Tibial artery (tissue), 4 donors: ENCODE measurements around the gene FBXW11.

Experiments used
- DNase-seq, 2 donors: peaks; one replicate each; pipeline ENCODE4 v3.0.0-alpha.2; 2019
- H3K27ac ChIP-seq, 2 donors: fragments of 200-600 bp; sonication (generic) in 1 of 2; 1 replicate in 1 of 2; 2 replicates in 1 of 2; pipeline ENCODE4 v1.5.1; 2018 to 2019; ENCODE audit warnings: mild to moderate bottlenecking in 1 of 2
- H3K27me3 ChIP-seq, 2 donors: fragments of 200-600 bp; sonication (generic) in 1 of 2; one replicate each; pipeline versions ENCODE4 v1.5.1 to v1.6.0; 2016 to 2019
- H3K36me3 ChIP-seq, 3 donors: fragments of 200-600 bp; sonication (generic) in 2 of 3; one replicate each; pipeline ENCODE4 v1.5.1; 2016 to 2019; ENCODE audit warnings: mild to moderate bottlenecking in 2 of 3
- H3K4me1 ChIP-seq, 4 donors: fragments of 200-600 bp; sonication (generic) in 2 of 4; 1 replicate in 3 of 4; 2 replicates in 1 of 4; pipeline ENCODE4 v1.5.1; 2016 to 2019
- H3K4me3 ChIP-seq, 2 donors: fragments of 200-600 bp; sonication (generic) in 1 of 2; 1 replicate in 1 of 2; 2 replicates in 1 of 2; pipeline ENCODE4 v1.5.1; 2018 to 2019; ENCODE audit warnings: mild to moderate bottlenecking in 2 of 2
- H3K9me3 ChIP-seq, 3 donors: fragments of 200-600 bp; sonication (generic) in 1 of 3; one replicate each; pipeline ENCODE4 v1.5.1; 2016 to 2019
- CTCF ChIP-seq, 2 experiments: fragments of 200-600 bp in 1 of 2; fragments of 450-650 bp in 1 of 2; IDR thresholded peaks; one replicate each; pipeline ENCODE4 v1.5.1; 2017 to 2019; ENCODE audit warnings: antibody characterized with exemption in 2 of 2, mild to moderate bottlenecking in 1 of 2, moderate library complexity in 1 of 2
- intact Hi-C: fragments of 100-400 bp; cut with DNase I; formaldehyde crosslinking; loops from one replicate; pipeline ENCODE4 v1.15.0; 2023; ENCODE audit warnings: low total_unique reads

Gene FBXW11

GRCh38 chr5:172015346-172015745 is 8.9 kb upstream of the FBXW11 start:
- intact Hi-C loops: no loop called here
- H3K27me3 ChIP-seq: no peaks in the 10 kb centered on the region
- no peaks in the 10 kb centered on the region for H3K4me1 ChIP-seq
- DNase-seq: no peak
- TF ChIP-seq CTCF (IDR thresholded peaks at IDR 0.05): no peak
- H3K36me3 ChIP-seq: no peaks in the 10 kb centered on the region
- no peaks in the 10 kb centered on the region for H3K9me3 ChIP-seq
- no peak overlapping the region for H3K4me3 ChIP-seq
- H3K27ac ChIP-seq: no peak overlapping the region

GRCh38 chr5:172010278-172010677 is 3.8 kb upstream of the FBXW11 start:
- Histone ChIP-seq H3K36me3 (no peaks in the 10 kb centered on the region), H3K4me1 (peaks cover 0 to 10% (median 7%) of the 10 kb centered on the region in 4 donors), H3K27me3 (no peaks in the 10 kb centered on the region), H3K4me3 (no peak overlapping the region), H3K27ac (no peak overlapping the region), H3K9me3 (no peaks in the 10 kb centered on the region)
- intact Hi-C loops: no loop called here
- no peak for TF ChIP-seq CTCF (IDR thresholded peaks at IDR 0.05)
- no peak for DNase-seq

- Histone ChIP-seq H3K9me3 (no peaks in the 10 kb centered on the region), H3K36me3 (no peaks in the 10 kb centered on the region), H3K4me3 (no peak overlapping the region), H3K4me1 (peaks cover 0 to 16% (median 13%) of the 10 kb centered on the region in 4 donors), H3K27me3 (no peaks in the 10 kb centered on the region), H3K27ac (no peak overlapping the region)
- intact Hi-C loops: loop anchor here (10.0 kb wide), 1 partner anchor 275 kb away; the partner anchor contains the start of gene UBTD2
- TF ChIP-seq CTCF (IDR thresholded peaks at IDR 0.05): no peak
- no peak for DNase-seq
These were observed 3.3 kb upstream of the FBXW11 start for GRCh38 chr5:172009536-172010270.

GRCh38 chr5:172008689-172009141 is 2.3 kb upstream of the FBXW11 start:
- Histone ChIP-seq H3K36me3 (no peaks in the 10 kb centered on the region), H3K9me3 (no peaks in the 10 kb centered on the region), H3K27me3 (no peaks in the 10 kb centered on the region), H3K4me3 (no peak overlapping the region), H3K27ac (no peak overlapping the region), H3K4me1 (peaks cover 0 to 26% (median 22%) of the 10 kb centered on the region in 4 donors)
- intact Hi-C loops: loop anchor here (10.0 kb wide), 1 partner anchor 276 kb away; the partner anchor contains the start of gene UBTD2
- no peak for DNase-seq
- TF ChIP-seq CTCF (IDR thresholded peaks at IDR 0.05): no peak

GRCh38 chr5:172008111-172008455 is 1.6 kb upstream of the FBXW11 start:
- H3K36me3 ChIP-seq: no peaks in the 10 kb centered on the region
- no peaks in the 10 kb centered on the region for H3K9me3 ChIP-seq
- H3K4me1 ChIP-seq: peaks cover 0 to 32% (median 27%) of the 10 kb centered on the region in 4 donors
- no peak overlapping the region for H3K4me3 ChIP-seq
- no peak overlapping the region for H3K27ac ChIP-seq
- no peaks in the 10 kb centered on the region for H3K27me3 ChIP-seq
- no peak for DNase-seq
- TF ChIP-seq CTCF (IDR thresholded peaks at IDR 0.05): no peak
- intact Hi-C loops: loop anchor here (10.0 kb wide), 1 partner anchor 277 kb away; the partner anchor contains the start of gene UBTD2
